Activated naive CD8-positive, alpha-beta T cell treated with anti-CD3 and anti-CD28 coated beads for 36 hours (primary cell): ENCODE measurements around the gene MAN1A1. TPM values are rescaled to one million over a fixed set of nuclear protein-coding genes. Genes with fewer than 3 reads are reported as not detected.

Experiments used
- DNase-seq: peaks from one replicate; pipeline ENCODE4 v3.0.0; 2021
- H3K27ac Mint-ChIP-seq: one replicate; pipeline ENCODE4 v1.8.0; 2022; ENCODE audit warnings: mild to moderate bottlenecking, moderate library complexity, mixed read lengths
- H3K27me3 Mint-ChIP-seq: one replicate; pipeline ENCODE4 v1.8.0; 2022; ENCODE audit warnings: mild to moderate bottlenecking, mixed read lengths
- H3K36me3 Mint-ChIP-seq: one replicate; pipeline ENCODE4 v1.8.0; 2021; ENCODE audit warnings: mild to moderate bottlenecking, mixed read lengths
- H3K4me1 Mint-ChIP-seq: one replicate; pipeline ENCODE4 v1.8.0; 2021; ENCODE audit warnings: mixed read lengths
- H3K4me3 Mint-ChIP-seq: one replicate; pipeline ENCODE4 v1.8.0; 2022; ENCODE audit warnings: mild to moderate bottlenecking, moderate library complexity, mixed read lengths
- H3K9me3 Mint-ChIP-seq: one replicate; pipeline ENCODE4 v1.8.0; 2022; ENCODE audit warnings: mixed read lengths
- total RNA-seq, 2 experiments: library from RNA; stranded (reverse); gene quantifications; one replicate each; pipeline ENCODE4 v1.2.3, GENCODE V29; 2021

MAN1A1 gene
- total RNA-seq, 2 experiments from 2014 or later, result 21.4 to 22.6 TPM

DNA sequence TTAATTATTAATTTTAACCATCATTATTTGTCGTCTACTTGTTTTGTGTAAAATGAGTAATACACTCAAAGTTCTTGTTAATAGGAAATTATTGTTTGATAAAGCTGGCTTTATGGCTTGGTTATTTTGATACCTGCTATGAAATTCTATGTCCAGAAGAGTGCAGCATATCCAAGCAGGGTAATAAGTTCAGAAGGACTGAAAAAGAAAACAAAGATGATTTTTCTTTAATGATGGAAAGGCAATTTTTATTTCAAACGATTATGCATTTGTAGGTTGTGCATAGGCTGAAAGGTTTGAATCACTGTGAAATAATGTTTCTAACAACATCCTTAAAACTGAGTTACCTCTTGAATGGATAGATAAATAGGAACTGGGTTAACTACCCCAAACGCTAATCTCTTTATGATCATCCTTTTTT is 1.4 kb upstream of the MAN1A1 start:
- H3K27me3 Mint-ChIP-seq, result no peaks in the 10 kb centered on the region
- H3K4me1 Mint-ChIP-seq, result peaks cover 44% of the 10 kb centered on the region

DNA sequence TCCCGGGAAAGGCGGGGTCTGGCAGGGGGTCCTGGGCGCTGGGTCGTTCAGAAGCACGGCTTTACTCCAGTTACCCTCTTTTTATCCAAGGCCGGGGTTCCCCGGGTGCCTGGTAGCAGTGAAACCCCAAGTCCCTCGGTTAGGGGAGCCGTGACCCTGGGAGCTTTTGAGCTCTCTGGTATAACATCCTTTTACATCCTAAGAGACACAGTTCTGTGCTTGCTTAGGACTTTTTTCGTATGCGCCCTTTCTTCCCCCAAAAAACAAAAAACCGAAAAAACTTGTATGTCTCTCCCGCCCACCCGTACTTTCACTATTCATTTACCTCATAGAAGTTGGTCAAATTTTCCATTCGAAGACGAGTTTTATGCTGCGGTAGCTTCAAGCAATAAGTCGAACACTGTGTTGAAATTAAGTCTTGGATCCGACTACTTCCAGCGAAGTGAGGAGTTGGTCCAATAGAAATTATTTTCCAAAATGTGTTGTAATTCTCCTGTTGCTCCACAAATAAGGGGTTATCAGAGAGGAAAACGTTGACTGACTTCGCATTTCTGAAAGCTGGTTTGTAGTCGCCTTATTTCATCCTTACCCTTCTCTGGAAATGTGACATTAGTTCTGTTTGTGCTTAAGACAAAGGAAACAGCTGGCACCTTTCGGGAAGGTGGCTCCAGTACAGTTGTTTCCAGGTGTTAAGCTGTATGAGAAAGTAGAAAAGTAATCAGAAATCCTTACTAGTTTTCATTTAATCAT is 816 bp upstream of the MAN1A1 start:
- peak; percentile 61 for DNase-seq
- Mint-ChIP-seq H3K9me3 (no peaks in the 10 kb centered on the region), H3K4me3 (peak overlapping the region; percentile 82), H3K4me1 (peaks cover 47% of the 10 kb centered on the region), H3K27me3 (no peaks in the 10 kb centered on the region), H3K36me3 (peaks cover 24% of the 10 kb centered on the region), H3K27ac (peak overlapping the region; percentile 92)

More for the DNA sequence above, 1.4 kb upstream of the MAN1A1 start:
- Mint-ChIP-seq H3K9me3 (no peaks in the 10 kb centered on the region), H3K4me3 (peak overlapping the region; percentile 82), H3K36me3 (peaks cover 21% of the 10 kb centered on the region), H3K27ac (peak overlapping the region; percentile 43)
- DNase-seq, result no peak

DNA sequence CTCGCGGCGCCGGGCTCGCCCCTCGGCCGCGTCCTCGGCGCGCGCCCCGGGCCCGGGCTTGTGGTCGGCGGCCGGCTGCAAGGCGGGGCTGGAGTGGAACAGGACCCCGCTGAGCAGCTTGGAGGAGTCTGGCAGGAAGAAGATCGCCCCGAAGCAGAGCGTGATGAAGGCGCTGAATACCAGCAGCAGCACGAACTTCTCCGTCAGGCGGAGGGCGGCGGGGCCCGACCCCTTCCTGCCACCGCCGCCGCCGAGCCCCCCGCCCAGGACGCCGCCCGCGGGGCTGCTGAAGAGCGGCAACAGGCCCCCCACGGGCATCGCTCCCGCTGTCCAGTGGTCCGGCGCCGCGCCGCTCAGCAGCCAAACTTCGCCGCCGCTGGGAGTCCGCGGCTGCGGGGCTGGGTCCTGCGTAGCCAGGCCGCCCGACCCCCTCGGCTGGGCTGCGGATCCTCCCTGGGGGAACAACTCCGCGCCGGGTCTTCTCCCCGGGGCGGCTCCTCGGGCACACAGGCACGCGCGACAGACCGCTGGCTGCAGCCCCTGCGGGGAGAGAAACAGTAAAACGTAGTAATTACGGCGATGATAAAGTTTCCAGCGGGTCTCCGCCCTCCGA is 707 bp downstream of the MAN1A1 start:
- H3K4me1 Mint-ChIP-seq, result peaks cover 52% of the 10 kb centered on the region
- no peaks in the 10 kb centered on the region for H3K9me3 Mint-ChIP-seq
- peaks cover 27% of the 10 kb centered on the region for H3K36me3 Mint-ChIP-seq
- H3K27ac Mint-ChIP-seq, result peak overlapping the region; percentile 84
- H3K27me3 Mint-ChIP-seq, result no peaks in the 10 kb centered on the region
- peak; percentile 29 for DNase-seq
- H3K4me3 Mint-ChIP-seq, result peak overlapping the region; percentile 82

DNA sequence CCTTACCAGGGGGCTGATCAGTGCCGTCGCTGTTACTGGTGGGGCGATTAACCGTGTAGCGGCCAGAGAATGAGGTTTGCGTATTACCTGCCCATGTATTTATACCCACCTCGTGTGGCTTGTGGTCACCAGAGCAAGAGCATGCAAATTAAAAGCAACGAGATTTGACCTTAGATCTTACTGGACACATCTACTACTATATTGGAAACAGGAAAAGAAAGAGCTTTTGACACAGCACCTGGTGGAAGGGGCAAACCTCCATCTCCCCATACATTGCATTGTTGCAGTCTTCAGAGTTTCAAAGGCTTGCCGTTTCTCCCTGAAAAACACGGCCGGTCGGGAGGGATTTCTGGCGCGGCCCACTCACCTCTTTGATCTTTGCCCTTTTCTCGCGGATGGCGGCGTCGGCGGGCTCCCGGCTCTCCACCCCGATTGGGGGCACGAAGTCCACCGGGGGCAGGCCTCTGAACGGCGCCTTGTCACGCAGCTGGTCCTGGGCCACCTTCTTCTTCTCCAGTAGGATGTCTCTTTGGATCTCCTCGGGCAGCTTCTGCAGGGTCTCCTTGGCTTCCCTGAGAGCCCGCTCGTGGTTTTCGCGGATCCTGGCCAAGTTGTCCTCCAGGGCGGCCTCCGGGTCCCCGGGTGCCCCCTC is 1.3 kb downstream of the MAN1A1 start:
- no peaks in the 10 kb centered on the region for H3K27me3 Mint-ChIP-seq
- no peaks in the 10 kb centered on the region for H3K9me3 Mint-ChIP-seq
- peaks cover 28% of the 10 kb centered on the region for H3K36me3 Mint-ChIP-seq
- H3K4me1 Mint-ChIP-seq, result peaks cover 52% of the 10 kb centered on the region
- H3K4me3 Mint-ChIP-seq, result peak overlapping the region; percentile 92
- peak; percentile 61 for DNase-seq
- H3K27ac Mint-ChIP-seq, result peak overlapping the region; percentile 87

DNA sequence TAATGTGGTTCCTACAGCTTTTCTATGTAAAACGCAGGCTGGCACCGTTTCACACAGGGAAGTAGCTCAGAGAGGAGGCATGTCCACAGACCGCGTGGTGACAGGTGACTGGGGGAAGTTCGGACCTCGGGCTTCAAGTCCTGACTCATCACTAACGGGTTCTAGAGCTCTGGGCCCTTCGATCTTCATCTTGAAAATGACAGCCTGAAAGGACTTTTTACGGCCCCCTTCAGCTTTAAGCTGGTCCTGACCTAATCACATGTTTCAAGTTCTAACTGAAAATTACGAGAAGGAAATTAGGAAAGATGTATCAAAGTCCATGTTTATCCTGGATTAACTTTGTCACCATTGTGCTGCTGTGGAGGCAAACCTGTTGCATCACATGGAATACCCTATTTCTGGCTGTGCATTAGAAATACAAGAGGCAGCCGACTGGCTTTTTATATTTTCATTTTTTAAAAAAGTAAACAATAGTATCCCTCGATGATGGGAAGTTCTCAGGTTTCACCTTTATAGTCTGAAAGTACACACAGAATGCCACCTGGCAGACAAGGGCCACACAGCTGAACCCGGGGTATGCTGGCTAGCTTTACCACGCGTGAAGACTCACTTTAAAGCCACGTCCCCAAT is 2.0 kb downstream of the MAN1A1 start:
- Mint-ChIP-seq H3K36me3 (peaks cover 31% of the 10 kb centered on the region), H3K9me3 (no peaks in the 10 kb centered on the region), H3K27me3 (no peaks in the 10 kb centered on the region), H3K27ac (peak overlapping the region; percentile 87), H3K4me1 (peaks cover 53% of the 10 kb centered on the region), H3K4me3 (peak overlapping the region; percentile 92)
- peak; percentile 31 for DNase-seq

DNA sequence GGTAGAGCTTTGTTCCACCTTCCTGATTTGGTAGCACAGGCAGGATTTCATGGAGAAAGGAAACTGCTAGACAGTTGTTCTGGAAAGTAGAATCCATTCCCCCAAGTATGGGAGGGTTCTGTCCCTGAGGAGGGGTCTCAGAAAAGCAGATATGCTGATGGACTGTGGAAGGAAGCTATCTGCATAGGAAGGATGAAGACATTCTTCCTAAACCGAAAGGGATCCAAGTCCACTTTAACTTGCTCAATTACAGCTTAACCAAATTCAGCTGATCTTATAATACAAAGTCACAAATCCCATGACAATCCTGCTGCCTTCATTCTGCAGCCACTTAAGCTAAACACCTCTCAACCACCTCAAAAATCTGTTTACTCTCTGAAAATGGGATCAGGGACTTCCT is 2.6 kb downstream of the MAN1A1 start:
- H3K27me3 Mint-ChIP-seq, result no peaks in the 10 kb centered on the region
- no peaks in the 10 kb centered on the region for H3K9me3 Mint-ChIP-seq
- H3K27ac Mint-ChIP-seq, result peak overlapping the region; percentile 56
- peaks cover 49% of the 10 kb centered on the region for H3K4me1 Mint-ChIP-seq
- no peak for DNase-seq
- H3K36me3 Mint-ChIP-seq, result peaks cover 31% of the 10 kb centered on the region
- H3K4me3 Mint-ChIP-seq, result peak overlapping the region; percentile 92

DNA sequence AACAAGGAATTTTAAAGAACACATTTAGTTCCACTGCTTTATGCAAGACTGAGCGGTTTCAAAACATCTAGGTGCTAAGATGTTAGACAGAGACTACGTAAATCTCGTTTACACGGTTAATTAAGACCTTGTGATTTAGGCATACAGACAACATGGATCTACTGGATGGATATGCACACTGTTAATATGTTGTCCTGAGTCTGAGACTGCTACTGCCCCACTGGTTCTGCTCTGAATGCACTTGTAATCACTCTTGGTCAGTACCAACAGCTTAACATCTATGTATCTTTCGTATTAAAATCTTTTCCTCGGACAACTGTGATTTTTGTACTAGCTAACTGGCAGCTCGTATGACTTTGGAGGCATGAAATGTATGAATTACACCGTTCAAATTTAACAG is 3.1 kb downstream of the MAN1A1 start:
- Mint-ChIP-seq H3K4me1 (peaks cover 44% of the 10 kb centered on the region), H3K27me3 (no peaks in the 10 kb centered on the region), H3K9me3 (no peaks in the 10 kb centered on the region), H3K4me3 (peak overlapping the region; percentile 92), H3K36me3 (peaks cover 30% of the 10 kb centered on the region), H3K27ac (no peak overlapping the region)
- DNase-seq, result no peak

DNA sequence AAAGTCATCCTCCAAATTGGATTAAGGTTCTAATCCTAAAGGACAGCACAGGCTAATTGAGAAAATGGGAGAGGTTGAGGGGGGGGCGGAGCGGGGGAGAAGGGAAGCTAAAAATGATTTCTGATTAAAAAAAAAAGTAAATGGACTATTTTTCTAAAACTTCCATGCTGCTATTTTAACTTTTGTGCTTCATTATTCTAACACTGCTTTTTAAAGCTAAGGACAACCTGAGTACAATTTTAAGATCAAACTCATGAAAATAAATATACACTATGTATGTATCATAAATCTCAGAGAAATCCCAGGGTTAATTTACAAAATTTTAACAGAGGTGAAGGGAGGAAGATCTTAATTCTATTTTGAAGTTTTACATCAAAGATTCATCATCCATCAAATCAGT is 4.4 kb downstream of the MAN1A1 start:
- Mint-ChIP-seq H3K4me1 (peaks cover 47% of the 10 kb centered on the region), H3K9me3 (no peaks in the 10 kb centered on the region), H3K4me3 (peak overlapping the region; percentile 6), H3K27ac (no peak overlapping the region), H3K27me3 (no peaks in the 10 kb centered on the region), H3K36me3 (peaks cover 33% of the 10 kb centered on the region)
- no peak for DNase-seq

DNA sequence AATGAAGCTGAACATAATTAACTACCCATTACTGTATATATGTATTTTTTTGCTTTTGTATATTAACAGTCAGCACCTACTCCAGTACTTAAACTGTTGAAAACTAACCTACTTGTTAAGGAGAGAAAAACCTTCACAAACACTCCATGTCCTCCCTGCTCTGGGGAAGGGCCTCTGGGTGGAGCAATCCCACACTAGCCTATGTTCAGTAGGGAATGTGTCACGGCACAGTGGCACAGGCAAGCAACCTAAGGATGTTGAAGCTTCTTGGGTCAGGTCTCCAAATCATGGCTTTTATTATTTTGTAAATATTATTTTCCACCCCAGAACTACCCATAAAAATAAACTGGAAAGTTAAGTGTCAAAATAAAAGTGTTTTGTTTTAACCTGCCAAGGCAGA is 5.3 kb downstream of the MAN1A1 start:
- DNase-seq, result no peak
- Mint-ChIP-seq H3K27ac (no peak overlapping the region), H3K4me1 (peaks cover 51% of the 10 kb centered on the region), H3K4me3 (no peak overlapping the region), H3K27me3 (no peaks in the 10 kb centered on the region), H3K9me3 (no peaks in the 10 kb centered on the region), H3K36me3 (peaks cover 34% of the 10 kb centered on the region)

DNA sequence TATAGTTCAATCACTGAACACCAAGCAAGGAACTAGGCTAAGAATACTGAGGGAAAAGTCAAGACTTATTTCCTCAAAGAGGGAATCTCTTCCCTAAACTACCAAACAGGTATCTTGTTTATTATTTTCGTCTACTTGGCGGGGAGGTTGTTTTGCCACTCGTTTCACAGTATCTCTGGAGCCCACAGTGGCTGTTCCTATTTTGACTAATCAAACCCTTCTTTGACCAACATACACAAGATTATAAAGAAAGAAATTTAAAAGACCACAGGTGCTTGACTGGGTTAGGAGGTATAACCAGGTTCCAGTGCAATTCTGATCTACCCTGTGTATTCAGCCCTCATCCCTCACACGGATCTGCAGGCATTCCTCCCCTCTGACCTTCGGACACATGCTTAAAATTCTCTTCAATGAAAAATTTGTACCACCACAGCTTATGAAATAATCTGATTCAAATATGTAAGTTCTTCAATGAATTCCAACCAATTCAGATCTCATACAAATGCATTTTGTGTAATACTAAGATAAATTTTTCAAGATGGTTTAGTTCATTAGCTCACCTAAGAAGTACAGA is 5.9 kb downstream of the MAN1A1 start:
- Mint-ChIP-seq H3K36me3 (peaks cover 38% of the 10 kb centered on the region), H3K27me3 (no peaks in the 10 kb centered on the region), H3K9me3 (no peaks in the 10 kb centered on the region), H3K4me3 (no peak overlapping the region), H3K4me1 (peaks cover 56% of the 10 kb centered on the region), H3K27ac (no peak overlapping the region)
- no peak for DNase-seq

DNA sequence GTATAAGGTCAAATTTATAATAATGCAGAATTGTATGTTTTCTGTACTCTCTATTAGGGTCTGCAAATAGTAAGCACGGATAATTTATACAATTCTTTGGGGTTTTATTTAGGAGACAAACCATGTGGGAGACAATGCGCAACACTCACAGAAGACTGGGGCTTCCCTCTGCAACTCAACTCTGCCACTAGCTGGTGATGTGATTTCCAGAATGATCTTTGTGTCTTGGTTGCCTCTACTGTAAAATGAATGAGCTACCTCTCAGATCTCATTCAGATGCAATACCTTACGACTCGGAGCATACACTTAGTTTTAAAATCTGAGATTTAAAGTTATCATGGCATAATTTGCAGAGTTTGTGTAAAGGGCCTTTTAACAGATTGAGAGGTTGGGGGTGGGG is 6.4 kb downstream of the MAN1A1 start:
- H3K36me3 Mint-ChIP-seq, result peaks cover 36% of the 10 kb centered on the region
- no peak overlapping the region for H3K4me3 Mint-ChIP-seq
- H3K27me3 Mint-ChIP-seq, result no peaks in the 10 kb centered on the region
- H3K4me1 Mint-ChIP-seq, result peaks cover 57% of the 10 kb centered on the region
- DNase-seq, result no peak
- no peak overlapping the region for H3K27ac Mint-ChIP-seq
- no peaks in the 10 kb centered on the region for H3K9me3 Mint-ChIP-seq

DNA sequence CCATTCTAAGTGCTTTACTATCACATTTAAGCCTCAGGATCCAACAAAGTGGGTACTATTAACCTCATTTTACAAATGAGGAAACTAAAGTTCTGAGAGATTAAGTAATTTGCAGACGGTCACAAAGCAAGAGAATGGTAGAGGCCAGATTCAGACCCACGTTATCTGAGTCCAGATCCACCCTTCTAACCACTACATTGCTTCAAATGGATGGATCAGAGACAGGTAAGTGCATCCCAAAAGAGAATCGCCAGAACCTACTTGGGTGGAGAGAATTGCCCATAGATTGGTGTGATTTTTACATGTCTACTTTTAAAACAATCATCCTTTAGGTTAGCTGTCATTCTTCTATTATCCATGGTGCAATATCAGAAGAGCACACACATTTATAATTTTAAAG is 7.1 kb downstream of the MAN1A1 start:
- Mint-ChIP-seq H3K4me1 (peaks cover 56% of the 10 kb centered on the region), H3K27ac (no peak overlapping the region), H3K27me3 (no peaks in the 10 kb centered on the region), H3K4me3 (no peak overlapping the region), H3K36me3 (peaks cover 35% of the 10 kb centered on the region), H3K9me3 (no peaks in the 10 kb centered on the region)
- no peak for DNase-seq

DNA sequence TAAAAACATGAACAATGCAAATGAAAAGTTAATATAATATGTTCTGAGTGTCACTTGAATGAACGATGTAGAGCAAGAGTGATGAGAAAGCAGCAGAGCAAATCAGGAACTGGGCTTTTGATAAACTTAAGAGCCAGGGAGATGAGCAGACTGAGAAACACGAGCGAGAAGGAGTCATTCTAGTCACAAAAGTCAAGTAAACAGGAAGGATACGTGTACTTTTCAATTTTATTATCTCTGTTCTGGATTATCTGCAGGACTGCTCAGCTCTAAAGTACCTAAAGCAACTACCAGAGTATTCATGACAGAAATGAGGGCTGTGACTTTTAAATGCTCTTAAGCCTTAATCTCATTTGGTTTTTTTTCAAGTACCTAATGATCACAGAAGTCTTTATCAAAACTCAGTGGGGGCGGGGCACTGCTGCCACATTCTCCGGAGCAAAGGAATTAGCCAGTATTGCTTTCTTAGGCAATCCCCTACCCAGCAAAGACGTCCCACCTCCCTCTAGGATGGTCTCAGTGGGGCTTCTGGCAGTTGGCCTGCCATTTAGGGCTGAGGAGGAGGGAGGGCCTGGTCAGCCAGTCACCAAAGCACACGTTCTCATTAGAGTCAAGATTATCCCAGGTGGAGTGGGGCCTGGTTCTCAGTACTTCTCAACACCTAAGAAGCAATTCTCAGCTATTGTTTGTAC is 8.6 kb downstream of the MAN1A1 start:
- Mint-ChIP-seq H3K27ac (no peak overlapping the region), H3K4me1 (peaks cover 58% of the 10 kb centered on the region), H3K27me3 (no peaks in the 10 kb centered on the region), H3K9me3 (no peaks in the 10 kb centered on the region), H3K36me3 (peaks cover 38% of the 10 kb centered on the region), H3K4me3 (no peak overlapping the region)
- no peak for DNase-seq

DNA sequence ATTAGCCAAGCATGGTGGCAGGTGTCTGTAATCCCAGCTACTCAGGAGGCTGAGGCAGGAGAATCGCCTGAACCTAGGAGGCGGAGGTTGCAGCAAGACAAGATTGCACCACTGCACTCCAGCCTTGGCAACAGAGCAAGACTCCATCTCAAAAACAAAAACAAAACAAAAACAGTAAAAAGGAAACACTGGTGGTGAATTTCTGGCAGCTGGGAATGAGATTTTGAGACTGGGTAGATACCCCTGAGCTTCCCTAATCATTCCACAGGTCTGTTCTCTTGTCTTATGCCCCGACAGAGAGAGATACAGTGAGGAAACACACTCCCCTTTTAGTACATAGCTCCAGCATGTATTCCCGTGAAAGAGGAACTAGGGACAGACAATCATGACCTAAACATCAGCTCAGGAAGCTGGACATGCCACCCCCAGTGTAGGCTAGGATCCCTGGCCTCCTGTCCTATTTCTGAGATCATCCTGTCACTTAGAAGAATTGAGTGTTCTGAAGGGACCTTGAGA is 9.6 kb downstream of the MAN1A1 start:
- Mint-ChIP-seq H3K27me3 (no peaks in the 10 kb centered on the region), H3K27ac (no peak overlapping the region), H3K36me3 (peaks cover 34% of the 10 kb centered on the region), H3K4me1 (peaks cover 54% of the 10 kb centered on the region), H3K4me3 (no peak overlapping the region), H3K9me3 (no peaks in the 10 kb centered on the region)
- DNase-seq, result no peak
